ENCODE data around the gene GPR22.

GPR22 gene

DNA sequence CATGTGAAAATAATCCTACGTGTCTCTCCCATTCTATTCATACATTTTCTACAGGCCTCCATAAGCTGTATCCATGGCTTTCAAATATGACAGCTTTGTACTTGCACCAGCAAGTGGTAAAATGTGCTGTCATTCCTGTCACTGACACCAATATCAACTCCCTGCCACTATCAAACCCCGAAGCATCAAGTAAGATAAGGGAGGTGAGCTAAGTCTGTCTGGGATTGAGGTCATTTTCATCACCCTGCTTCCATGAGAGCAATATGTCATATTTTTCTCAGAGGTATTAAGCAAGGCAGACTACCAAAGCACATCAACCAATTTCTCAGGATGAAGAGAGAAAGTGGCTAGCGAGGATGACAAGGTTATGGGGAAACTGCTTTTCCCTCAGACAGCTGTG lies 11.1 kb downstream of the GPR22 start:
- no peak for DNase-seq

- DNase-seq, result no peak
Measured at GRCh38 chr7:107482571-107482970, 12.7 kb downstream of the GPR22 start.

- no peak for DNase-seq
Measured at GRCh38 chr7:107486041-107486440, 16.2 kb downstream of the GPR22 start.

GRCh38 chr7:107492875-107493274 lies 23.0 kb downstream of the GPR22 start:
- no peak for DNase-seq

GRCh38 chr7:107494315-107494751 lies 24.5 kb downstream of the GPR22 start:
- no peak for DNase-seq

- DNase-seq, result no peak
Measured at GRCh38 chr7:107494884-107495283, 25.0 kb downstream of the GPR22 start.

DNA sequence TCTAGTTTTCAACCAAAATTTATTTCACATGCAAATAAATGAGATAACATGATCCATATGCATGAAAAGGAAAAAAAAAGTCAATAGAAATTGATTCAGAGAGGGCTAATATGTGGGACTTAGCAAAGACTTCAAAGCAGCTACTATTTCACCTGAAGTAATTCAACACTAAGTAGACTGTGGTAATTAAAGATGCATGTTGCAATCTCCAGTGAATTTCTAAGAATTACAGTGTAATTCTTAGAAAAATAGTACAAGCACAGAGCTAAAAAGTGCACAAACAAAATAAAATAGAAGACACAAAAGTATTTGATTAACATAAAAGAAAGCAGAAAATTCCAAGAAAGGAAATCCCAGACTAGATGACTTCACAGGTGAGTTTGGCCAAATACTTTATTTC lies 25.7 kb downstream of the GPR22 start:
- no peak for DNase-seq

DNA sequence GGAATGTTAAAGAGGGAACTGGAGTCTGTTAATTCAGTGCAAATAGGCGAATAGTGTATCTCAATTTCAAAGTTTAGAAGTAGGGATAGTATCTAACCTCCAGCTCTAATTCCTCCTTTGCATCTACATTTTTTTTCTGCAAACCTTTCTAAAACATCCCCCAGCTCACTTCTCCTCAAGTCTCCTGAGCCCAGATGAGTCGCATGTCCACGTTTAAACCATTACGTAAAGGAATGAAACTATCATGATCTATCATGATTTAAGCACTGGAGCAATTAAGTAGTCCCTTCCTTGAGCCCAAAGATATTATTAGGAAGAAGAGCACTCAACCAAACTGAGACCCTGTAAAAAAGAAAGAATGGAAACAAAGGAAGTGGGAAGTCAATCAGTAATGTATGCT lies 29.9 kb downstream of the GPR22 start:
- no peak for DNase-seq

- no peak for DNase-seq
Measured at GRCh38 chr7:107501593-107501992, 31.7 kb downstream of the GPR22 start.

- no peak for DNase-seq
Measured at GRCh38 chr7:107502154-107502553, 32.3 kb downstream of the GPR22 start.

DNA sequence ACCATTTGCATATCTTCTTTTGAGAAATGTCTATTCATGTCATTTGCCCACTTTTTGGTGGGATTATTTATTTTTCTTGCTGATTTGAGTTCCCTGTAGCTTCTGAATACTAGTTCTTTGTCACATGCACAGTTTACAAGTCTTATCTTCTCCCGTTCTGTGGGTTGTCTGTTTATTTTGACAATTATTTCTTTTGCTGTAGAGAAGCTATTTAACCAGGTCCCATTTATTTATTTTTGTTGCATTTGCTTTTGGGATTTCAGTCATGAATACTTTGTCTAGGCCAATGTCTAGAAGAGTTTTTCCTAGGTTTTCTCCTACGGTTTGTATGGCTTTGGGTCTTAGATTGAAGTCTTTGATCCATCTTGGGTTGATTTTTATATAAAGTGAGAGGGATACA lies 32.9 kb downstream of the GPR22 start:
- no peak for DNase-seq

GRCh38 chr7:107503687-107504086 lies 33.8 kb downstream of the GPR22 start:
- DNase-seq, result no peak

DNA sequence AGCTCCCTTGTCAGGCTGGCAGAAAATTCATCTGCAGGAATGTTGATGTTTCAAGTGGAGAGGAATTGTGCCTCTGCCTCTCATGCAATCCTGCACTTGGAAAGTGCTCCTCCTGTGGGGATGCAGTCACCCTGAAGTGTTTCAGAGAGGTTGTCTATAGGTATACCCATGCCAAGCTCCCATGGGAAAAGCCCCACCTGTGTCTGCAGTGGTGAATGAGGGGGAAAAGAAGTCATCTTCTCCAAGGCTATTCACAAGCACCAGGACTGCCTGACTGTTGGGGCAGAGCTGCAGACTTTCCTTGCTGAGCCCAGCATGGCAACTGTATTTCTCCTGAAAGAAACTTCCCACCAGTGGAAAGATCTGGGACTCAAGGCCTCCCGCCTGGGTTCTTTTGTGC lies 35.5 kb downstream of the GPR22 start:
- no peak for DNase-seq

- no peak for DNase-seq
Measured at GRCh38 chr7:107505997-107506673, 36.3 kb downstream of the GPR22 start.

GRCh38 chr7:107506674-107507339 lies 37.0 kb downstream of the GPR22 start:
- DNase-seq, result no peak
